Activated CD4-positive, alpha-beta T cell treated with anti-CD3 and anti-CD28 coated beads, Interleukin-2, Interleukin-6, amounts not matched to agents 100 ng/mL and 50 ng/mL, durations not matched to agents 16 hours and 8 hours (primary cell): ENCODE results near the gene ACBD5.
A peak's percentile ranks its signal among the peaks of the same experiment; 100 is the strongest.
"Not testable (repeated sequence)": the region's sequence is repeated elsewhere in the genome, so short reads cannot be mapped to it uniquely, and the experiment has no call there.

Experiments used
- DNase-seq: peaks from one replicate; pipeline ENCODE4 v3.0.0-alpha.2; 2020

The ACBD5 gene

GRCh38 chr10:27237531-27237930 lies 3.1 kb downstream of the ACBD5 start:
- DNase-seq: not testable (repeated sequence)

- not testable (repeated sequence) for DNase-seq
Observed at GRCh38 chr10:27236589-27237128, 3.9 kb downstream of the ACBD5 start.

- no peak for DNase-seq
Observed at GRCh38 chr10:27235706-27236105, 4.9 kb downstream of the ACBD5 start.

- DNase-seq: no peak
Observed at GRCh38 chr10:27230022-27230421, 10.6 kb downstream of the ACBD5 start.

- DNase-seq: peak; percentile 32
Observed at GRCh38 chr10:27225642-27226257, 14.8 kb downstream of the ACBD5 start.

GRCh38 chr10:27225011-27225590 lies 15.5 kb downstream of the ACBD5 start:
- peak; percentile 13 for DNase-seq

- DNase-seq: peak; percentile 60
Observed at GRCh38 chr10:27223964-27224363, 16.6 kb downstream of the ACBD5 start.

- DNase-seq: no peak
Observed at GRCh38 chr10:27207350-27207749, 33.2 kb downstream of the ACBD5 start.

- no peak for DNase-seq
Observed at GRCh38 chr10:27203806-27204205, 36.8 kb downstream of the ACBD5 start.

GRCh38 chr10:27197980-27198620 lies 42.5 kb downstream of the ACBD5 start:
- DNase-seq: no peak

GRCh38 chr10:27192284-27192683 lies 48.3 kb downstream of the ACBD5 start:
- no peak for DNase-seq

GRCh38 chr10:27190508-27190907 lies 50.1 kb downstream of the ACBD5 start:
- no peak for DNase-seq

- DNase-seq: no peak
Observed at GRCh38 chr10:27188897-27189296, 51.7 kb downstream of the ACBD5 start.

GRCh38 chr10:27188259-27188658 lies 52.3 kb downstream of the ACBD5 start:
- DNase-seq: no peak

GRCh38 chr10:27169849-27170248 lies 70.7 kb downstream of the ACBD5 start:
- DNase-seq: no peak

- no peak for DNase-seq
Observed at GRCh38 chr10:27158421-27158820, 82.2 kb downstream of the ACBD5 start.

GRCh38 chr10:27157150-27157549 lies 83.4 kb downstream of the ACBD5 start:
- DNase-seq: no peak

- DNase-seq: not testable (repeated sequence)
Observed at GRCh38 chr10:27156566-27156965, 84.0 kb downstream of the ACBD5 start.

GRCh38 chr10:27155066-27155754 lies 85.4 kb downstream of the ACBD5 start, which contains the start of gene MASTL:
Gene MASTL (plus strand): TSS chr10:27155352. CDS start chr10:27155427, 75 bp downstream.
- peak; percentile 96 for DNase-seq

- DNase-seq: peak; percentile 30
Observed at GRCh38 chr10:27153845-27154193, 86.8 kb downstream of the ACBD5 start.

GRCh38 chr10:27153329-27153728 lies 87.3 kb downstream of the ACBD5 start:
- DNase-seq: no peak

- no peak for DNase-seq
Observed at GRCh38 chr10:27152687-27153086, 87.9 kb downstream of the ACBD5 start.

- DNase-seq: no peak
Observed at GRCh38 chr10:27150261-27150660, 90.3 kb downstream of the ACBD5 start.

GRCh38 chr10:27147701-27148100 lies 92.9 kb downstream of the ACBD5 start:
- DNase-seq: no peak
